Parathyroid adenoma (tissue), 2 donors: ENCODE measurements around the gene OSBPL5.

Source experiments
- H2AFZ ChIP-seq: fragments of 300-600 bp; sonication (generic); one replicate; pipeline ENCODE4 v1.7.0; 2017; ENCODE audit warnings: antibody characterized with exemption, mild to moderate bottlenecking
- H3K27ac ChIP-seq: fragments of 300-600 bp; sonication (generic); one replicate; pipeline ENCODE4 v1.7.0; 2017
- H3K27me3 ChIP-seq: fragments of 300-600 bp; sonication (generic); one replicate; pipeline ENCODE4 v1.7.0; 2017; ENCODE audit warnings: low read length; ENCODE audit not compliant: control insufficient read depth, insufficient read depth
- H3K36me3 ChIP-seq: fragments of 300-600 bp; sonication (generic); one replicate; pipeline ENCODE4 v1.7.0; 2017; ENCODE audit warnings: low read length; ENCODE audit not compliant: control insufficient read depth, insufficient read depth
- H3K4me1 ChIP-seq: fragments of 300-600 bp; sonication (generic); one replicate; pipeline ENCODE4 v1.7.0; 2017; ENCODE audit warnings: control low read depth
- H3K4me2 ChIP-seq: fragments of 300-600 bp; sonication (generic); one replicate; pipeline ENCODE4 v1.7.0; 2017; ENCODE audit warnings: low read length
- H3K4me3 ChIP-seq: fragments of 300-600 bp; sonication (generic); one replicate; pipeline ENCODE4 v1.7.0; 2017; ENCODE audit warnings: low read depth, low read length
- H3K79me2 ChIP-seq: fragments of 300-600 bp; sonication (generic); one replicate; pipeline ENCODE4 v1.7.0; 2017; ENCODE audit warnings: control low read depth
- H3K9ac ChIP-seq: fragments of 300-600 bp; sonication (generic); one replicate; pipeline ENCODE4 v1.7.0; 2017; ENCODE audit warnings: mild to moderate bottlenecking
- H3K9me3 ChIP-seq: fragments of 300-600 bp; sonication (generic); one replicate; pipeline ENCODE4 v1.7.0; 2017; ENCODE audit warnings: low read length; ENCODE audit not compliant: control insufficient read depth
- TF ChIP-seq, protein P1 (sequence below): fragments of 300-600 bp; sonication (generic); IDR thresholded peaks from one replicate; pipeline ENCODE4 v1.7.0; 2017; ENCODE audit warnings: antibody characterized with exemption, mild to moderate bottlenecking
- donor health status: primary hyperparathyroidism.

Gene OSBPL5

GRCh38 chr11:3164138-3164551 lies 965 bp downstream of the OSBPL5 start:
- no peaks in the 10 kb centered on the region for H3K9me3 ChIP-seq
- H3K27me3 ChIP-seq: no peaks in the 10 kb centered on the region
- peak overlapping the region; percentile 53 for H2AFZ ChIP-seq
- TF ChIP-seq, protein P1, sequence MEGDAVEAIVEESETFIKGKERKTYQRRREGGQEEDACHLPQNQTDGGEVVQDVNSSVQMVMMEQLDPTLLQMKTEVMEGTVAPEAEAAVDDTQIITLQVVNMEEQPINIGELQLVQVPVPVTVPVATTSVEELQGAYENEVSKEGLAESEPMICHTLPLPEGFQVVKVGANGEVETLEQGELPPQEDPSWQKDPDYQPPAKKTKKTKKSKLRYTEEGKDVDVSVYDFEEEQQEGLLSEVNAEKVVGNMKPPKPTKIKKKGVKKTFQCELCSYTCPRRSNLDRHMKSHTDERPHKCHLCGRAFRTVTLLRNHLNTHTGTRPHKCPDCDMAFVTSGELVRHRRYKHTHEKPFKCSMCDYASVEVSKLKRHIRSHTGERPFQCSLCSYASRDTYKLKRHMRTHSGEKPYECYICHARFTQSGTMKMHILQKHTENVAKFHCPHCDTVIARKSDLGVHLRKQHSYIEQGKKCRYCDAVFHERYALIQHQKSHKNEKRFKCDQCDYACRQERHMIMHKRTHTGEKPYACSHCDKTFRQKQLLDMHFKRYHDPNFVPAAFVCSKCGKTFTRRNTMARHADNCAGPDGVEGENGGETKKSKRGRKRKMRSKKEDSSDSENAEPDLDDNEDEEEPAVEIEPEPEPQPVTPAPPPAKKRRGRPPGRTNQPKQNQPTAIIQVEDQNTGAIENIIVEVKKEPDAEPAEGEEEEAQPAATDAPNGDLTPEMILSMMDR: no peak
- no peaks in the 10 kb centered on the region for H3K36me3 ChIP-seq
- H3K4me1 ChIP-seq: peaks cover 14% of the 10 kb centered on the region
- H3K27ac ChIP-seq: no peak overlapping the region
- H3K4me2 ChIP-seq: peak overlapping the region; percentile 69
- H3K9ac ChIP-seq: no peak overlapping the region
- no peaks in the 10 kb centered on the region for H3K79me2 ChIP-seq
- peak overlapping the region; percentile 29 for H3K4me3 ChIP-seq

DNA sequence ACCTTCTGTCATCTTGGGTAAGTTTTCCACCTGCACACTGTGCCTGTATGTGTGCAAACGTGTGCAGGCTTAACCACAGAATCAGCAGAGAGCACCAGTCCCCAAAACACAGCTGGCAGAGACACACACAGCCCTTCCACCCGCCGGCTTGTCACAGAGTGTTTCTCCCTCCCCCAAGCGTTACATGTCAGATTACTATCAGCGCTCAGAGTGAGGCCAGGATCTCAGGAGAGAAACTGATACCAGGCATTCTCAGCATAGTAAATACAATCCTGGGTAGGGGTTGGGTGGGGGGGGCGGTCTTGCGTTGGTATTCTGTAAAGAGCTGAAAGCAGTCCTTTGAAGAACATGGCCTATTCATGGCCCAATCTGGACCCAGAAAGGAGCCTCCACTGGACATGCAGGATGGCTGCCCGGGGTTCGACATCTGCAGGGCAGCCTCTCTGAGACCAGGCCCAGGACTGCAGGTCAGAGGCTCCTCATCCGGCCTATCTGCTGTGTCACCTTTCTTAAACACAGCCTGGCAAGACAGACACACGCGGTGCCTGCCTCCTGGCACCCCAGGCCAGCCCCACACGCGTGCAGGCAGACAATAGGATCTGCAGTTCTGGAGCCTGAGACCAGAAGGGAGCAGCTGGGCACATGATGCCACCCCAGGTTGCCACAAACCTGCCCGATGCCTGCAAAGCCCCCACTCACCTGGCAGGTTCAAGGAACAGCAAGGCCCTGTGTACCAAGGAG lies 1.7 kb downstream of the OSBPL5 start:
- Histone ChIP-seq H3K79me2 (no peaks in the 10 kb centered on the region), H3K27me3 (no peaks in the 10 kb centered on the region), H3K9ac (no peak overlapping the region), H3K4me3 (peak overlapping the region; percentile 25), H3K4me1 (peaks cover 14% of the 10 kb centered on the region), H3K36me3 (no peaks in the 10 kb centered on the region), H3K9me3 (no peaks in the 10 kb centered on the region), H3K4me2 (peak overlapping the region; percentile 69), H3K27ac (no peak overlapping the region), H2AFZ (no peak overlapping the region)
- TF ChIP-seq, protein P1: no peak

- Histone ChIP-seq H2AFZ (no peak overlapping the region), H3K79me2 (no peaks in the 10 kb centered on the region), H3K36me3 (no peaks in the 10 kb centered on the region), H3K9ac (no peak overlapping the region), H3K4me3 (no peak overlapping the region), H3K9me3 (no peaks in the 10 kb centered on the region), H3K27me3 (no peaks in the 10 kb centered on the region), H3K4me1 (peaks cover 14% of the 10 kb centered on the region), H3K4me2 (no peak overlapping the region), H3K27ac (no peak overlapping the region)
- TF ChIP-seq, protein P1: no peak
These were observed 2.5 kb downstream of the OSBPL5 start for GRCh38 chr11:3162410-3163240.

DNA sequence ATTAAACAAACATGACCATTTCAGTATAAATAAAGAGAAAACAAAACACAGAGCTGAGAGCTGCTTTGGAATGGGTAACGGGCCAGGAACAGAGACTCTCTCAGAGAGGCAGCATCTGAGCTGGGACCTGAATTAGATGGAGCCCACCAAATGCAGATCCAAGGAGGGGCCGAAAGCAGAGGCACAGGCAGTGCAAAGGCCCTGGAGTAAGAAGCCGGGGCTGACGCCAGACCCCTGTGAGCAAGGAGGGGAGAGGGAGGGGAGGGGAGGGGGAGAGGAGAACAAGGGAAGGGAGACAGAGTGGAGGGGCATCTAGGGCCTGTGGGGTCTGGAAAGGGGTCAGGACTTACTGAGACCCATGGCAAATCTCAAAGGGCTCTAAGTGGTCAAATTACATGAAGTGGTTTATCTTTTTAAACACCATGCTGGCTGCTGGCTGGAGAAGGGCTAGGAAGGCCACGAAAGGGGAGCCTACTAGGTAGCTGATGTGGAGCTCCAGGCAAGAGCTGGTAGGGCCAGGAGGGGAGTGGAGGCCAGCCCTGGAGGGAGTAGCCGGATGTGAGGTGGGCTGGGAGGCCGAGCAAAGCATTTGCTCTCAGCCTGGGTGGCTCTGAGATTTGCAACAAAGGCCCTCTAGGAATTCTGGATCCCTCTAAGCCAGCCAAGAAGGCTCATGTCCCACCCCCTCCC lies 3.2 kb downstream of the OSBPL5 start:
- H3K27ac ChIP-seq: no peak overlapping the region
- H3K4me2 ChIP-seq: no peak overlapping the region
- no peaks in the 10 kb centered on the region for H3K79me2 ChIP-seq
- H3K27me3 ChIP-seq: no peaks in the 10 kb centered on the region
- no peaks in the 10 kb centered on the region for H3K36me3 ChIP-seq
- no peak overlapping the region for H2AFZ ChIP-seq
- H3K4me3 ChIP-seq: no peak overlapping the region
- no peak overlapping the region for H3K9ac ChIP-seq
- peaks cover 14% of the 10 kb centered on the region for H3K4me1 ChIP-seq
- H3K9me3 ChIP-seq: no peaks in the 10 kb centered on the region
- TF ChIP-seq, protein P1: no peak
